ENCODE data around the gene ITGA8.

GRCh38 chr10:15588635-15589508 lies 130.8 kb downstream of the ITGA8 start:
- no peak for TF ChIP-seq POLR2AphosphoS5 (IDR thresholded peaks at IDR 0.05)
- TF ChIP-seq CTCF (IDR thresholded peaks at IDR 0.05) = no peak
